HFFc6 (cell line): ENCODE measurements around the gene BAG5. TPM values are rescaled to one million over a fixed set of nuclear protein-coding genes. Genes with fewer than 3 reads are reported as not detected.
A peak's percentile ranks its signal among the peaks of the same experiment; 100 is the strongest.

Source experiments
- DNase-seq: peaks from one replicate; pipeline ENCODE4 v3.0.0-alpha.2; 2018
- H3K27ac Mint-ChIP-seq: 2 replicates; pipeline ENCODE4 v1.8.0; 2020; ENCODE audit warnings: mild to moderate bottlenecking, mixed read lengths
- H3K27me3 Mint-ChIP-seq: 2 replicates; pipeline ENCODE4 v1.8.0; 2021; ENCODE audit warnings: mild to moderate bottlenecking, moderate library complexity, mixed read lengths; ENCODE audit not compliant: insufficient read depth
- H3K36me3 Mint-ChIP-seq: 2 replicates; pipeline ENCODE4 v1.8.0; 2021; ENCODE audit warnings: low read depth, mixed read lengths
- H3K4me1 Mint-ChIP-seq: 2 replicates; pipeline ENCODE4 v1.8.0; 2020; ENCODE audit warnings: low read depth, mixed read lengths
- H3K4me3 Mint-ChIP-seq: 2 replicates; pipeline ENCODE4 v1.8.0; 2020; ENCODE audit warnings: mild to moderate bottlenecking, moderate library complexity, mixed read lengths
- H3K9me3 Mint-ChIP-seq: 2 replicates; pipeline ENCODE4 v1.8.0; 2020; ENCODE audit warnings: mild to moderate bottlenecking, mixed read lengths
- total RNA-seq, 6 experiments: library from RNA; stranded (reverse); fragmentation: NEBNext Ultra II Directional; extraction: Animal tissue kit (Norgen Biotek cat#: 25700); gene quantifications; 2 replicates in 1 of 6; 3 replicates in 5 of 6; pipeline ENCODE4 v1.2.3, GENCODE V29; 2021
- TF ChIP-seq, protein P1 (sequence below): fragments of 200-600 bp; sonication (generic); IDR thresholded peaks from 2 replicates; pipeline ENCODE4 v1.5.0; 2021; ENCODE audit warnings: antibody characterized with exemption, mild to moderate bottlenecking

Gene BAG5
- total RNA-seq, 6 experiments from 2014 or later = 22.6 to 25.8 (median 23.6) TPM

DNA sequence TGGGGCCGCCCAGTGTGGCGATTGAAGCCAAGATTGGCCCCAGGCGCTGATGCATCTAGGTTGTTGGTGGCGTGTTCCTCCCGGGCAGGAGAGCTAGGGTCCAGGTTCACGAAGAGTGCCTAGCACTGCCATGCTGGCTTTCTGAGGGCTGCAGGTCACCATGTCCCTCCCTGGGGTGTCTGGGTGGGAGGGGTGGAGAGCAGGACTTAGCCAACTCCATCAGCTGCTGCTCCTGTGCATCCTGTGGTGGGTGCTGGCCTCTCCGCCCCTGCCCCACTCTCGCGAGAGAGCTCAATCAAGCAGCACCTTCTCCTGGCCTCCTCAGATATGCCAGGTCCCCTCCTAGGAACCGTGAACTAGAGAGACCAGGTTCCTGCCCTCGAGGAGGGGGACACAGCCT is 31.6 kb downstream of the BAG5 start:
- Mint-ChIP-seq H3K27me3 (peaks cover 3% of the 10 kb centered on the region), H3K27ac (no peak overlapping the region), H3K9me3 (no peaks in the 10 kb centered on the region), H3K4me1 (peaks cover 32% of the 10 kb centered on the region), H3K36me3 (peaks cover 4% of the 10 kb centered on the region; the same call in 1 of the 2 replicates), H3K4me3 (no peak overlapping the region)
- TF ChIP-seq, protein P1, sequence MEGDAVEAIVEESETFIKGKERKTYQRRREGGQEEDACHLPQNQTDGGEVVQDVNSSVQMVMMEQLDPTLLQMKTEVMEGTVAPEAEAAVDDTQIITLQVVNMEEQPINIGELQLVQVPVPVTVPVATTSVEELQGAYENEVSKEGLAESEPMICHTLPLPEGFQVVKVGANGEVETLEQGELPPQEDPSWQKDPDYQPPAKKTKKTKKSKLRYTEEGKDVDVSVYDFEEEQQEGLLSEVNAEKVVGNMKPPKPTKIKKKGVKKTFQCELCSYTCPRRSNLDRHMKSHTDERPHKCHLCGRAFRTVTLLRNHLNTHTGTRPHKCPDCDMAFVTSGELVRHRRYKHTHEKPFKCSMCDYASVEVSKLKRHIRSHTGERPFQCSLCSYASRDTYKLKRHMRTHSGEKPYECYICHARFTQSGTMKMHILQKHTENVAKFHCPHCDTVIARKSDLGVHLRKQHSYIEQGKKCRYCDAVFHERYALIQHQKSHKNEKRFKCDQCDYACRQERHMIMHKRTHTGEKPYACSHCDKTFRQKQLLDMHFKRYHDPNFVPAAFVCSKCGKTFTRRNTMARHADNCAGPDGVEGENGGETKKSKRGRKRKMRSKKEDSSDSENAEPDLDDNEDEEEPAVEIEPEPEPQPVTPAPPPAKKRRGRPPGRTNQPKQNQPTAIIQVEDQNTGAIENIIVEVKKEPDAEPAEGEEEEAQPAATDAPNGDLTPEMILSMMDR = no peak
- DNase-seq = no peak

DNA sequence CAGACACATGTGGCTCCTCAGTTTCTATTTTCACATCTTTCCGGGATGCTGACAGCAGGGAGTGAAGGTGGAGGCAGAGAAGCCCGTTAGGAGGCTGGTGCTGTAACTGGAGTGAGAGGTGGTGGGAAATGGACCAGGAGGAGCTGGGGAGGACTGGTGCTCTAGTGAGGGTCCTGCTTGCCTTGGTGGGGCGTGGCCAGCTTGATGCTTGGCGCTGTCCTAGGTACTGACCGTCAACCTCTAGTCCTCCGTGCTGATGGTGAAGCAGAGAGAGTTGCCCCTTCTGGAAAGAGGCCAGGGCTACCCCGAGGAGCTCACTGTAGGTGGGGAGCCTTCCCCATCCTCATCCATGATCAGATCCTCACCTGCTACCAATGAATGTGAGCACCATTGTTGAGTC is 32.1 kb downstream of the BAG5 start:
- Mint-ChIP-seq H3K9me3 (no peaks in the 10 kb centered on the region), H3K27ac (no peak overlapping the region), H3K36me3 (peaks cover 4% of the 10 kb centered on the region; the same call in 1 of the 2 replicates), H3K4me1 (peaks cover 32% of the 10 kb centered on the region), H3K4me3 (peak overlapping the region; percentile 96), H3K27me3 (peaks cover 5% of the 10 kb centered on the region)
- DNase-seq = no peak
- TF ChIP-seq, protein P1 = no peak

DNA sequence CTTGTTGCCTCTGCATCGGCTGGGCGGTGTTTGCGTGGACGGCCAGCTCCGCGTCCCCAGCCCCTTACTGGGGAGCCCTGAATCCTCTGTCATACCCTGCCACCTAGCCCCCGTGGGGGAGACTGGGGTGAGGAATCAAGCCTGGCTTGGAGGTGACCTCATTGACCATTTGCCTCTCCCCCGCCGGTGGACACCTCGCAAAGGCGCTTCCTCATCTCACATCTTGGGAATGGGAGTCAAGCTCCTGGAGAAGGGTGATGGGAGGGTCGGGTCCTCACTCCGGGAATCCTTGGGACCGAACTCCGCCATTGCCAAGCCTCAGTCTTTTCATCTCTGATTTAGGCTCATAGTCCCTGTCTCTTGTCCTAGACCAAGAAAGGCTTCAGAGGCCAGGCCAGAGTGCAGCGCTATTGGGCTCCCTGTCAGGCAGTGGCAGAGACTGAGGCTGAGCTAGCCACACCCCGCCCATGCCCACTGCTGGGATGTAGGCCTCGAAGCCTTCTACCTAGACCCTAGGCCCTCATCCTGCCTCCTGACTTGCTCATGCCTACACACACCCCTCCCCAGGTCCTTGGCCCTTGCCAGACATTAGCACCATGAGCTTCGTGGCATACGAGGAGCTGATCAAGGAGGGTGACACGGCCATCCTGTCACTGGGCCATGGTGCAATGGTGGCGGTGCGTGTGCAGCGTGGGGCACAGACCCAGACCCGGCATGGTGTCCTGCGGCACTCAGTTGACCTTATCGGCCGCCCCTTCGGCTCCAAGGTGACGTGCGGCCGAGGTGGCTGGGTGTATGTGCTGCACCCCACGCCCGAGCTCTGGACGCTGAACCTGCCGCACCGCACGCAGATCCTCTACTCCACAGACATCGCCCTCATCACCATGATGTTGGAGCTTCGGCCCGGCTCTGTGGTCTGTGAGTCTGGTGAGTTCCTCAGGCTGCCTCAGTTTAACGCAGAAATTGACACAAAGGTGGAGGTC is 32.8 kb downstream of the BAG5 start:
- TF ChIP-seq, protein P1 = no peak
- H3K27ac Mint-ChIP-seq = peak overlapping the region; percentile 89
- no peak for DNase-seq
- peaks cover 7% of the 10 kb centered on the region for H3K27me3 Mint-ChIP-seq
- H3K4me3 Mint-ChIP-seq = peak overlapping the region; percentile 96
- peaks cover 4% of the 10 kb centered on the region; the same call in 1 of the 2 replicates for H3K36me3 Mint-ChIP-seq
- no peaks in the 10 kb centered on the region for H3K9me3 Mint-ChIP-seq
- H3K4me1 Mint-ChIP-seq = peaks cover 32% of the 10 kb centered on the region

DNA sequence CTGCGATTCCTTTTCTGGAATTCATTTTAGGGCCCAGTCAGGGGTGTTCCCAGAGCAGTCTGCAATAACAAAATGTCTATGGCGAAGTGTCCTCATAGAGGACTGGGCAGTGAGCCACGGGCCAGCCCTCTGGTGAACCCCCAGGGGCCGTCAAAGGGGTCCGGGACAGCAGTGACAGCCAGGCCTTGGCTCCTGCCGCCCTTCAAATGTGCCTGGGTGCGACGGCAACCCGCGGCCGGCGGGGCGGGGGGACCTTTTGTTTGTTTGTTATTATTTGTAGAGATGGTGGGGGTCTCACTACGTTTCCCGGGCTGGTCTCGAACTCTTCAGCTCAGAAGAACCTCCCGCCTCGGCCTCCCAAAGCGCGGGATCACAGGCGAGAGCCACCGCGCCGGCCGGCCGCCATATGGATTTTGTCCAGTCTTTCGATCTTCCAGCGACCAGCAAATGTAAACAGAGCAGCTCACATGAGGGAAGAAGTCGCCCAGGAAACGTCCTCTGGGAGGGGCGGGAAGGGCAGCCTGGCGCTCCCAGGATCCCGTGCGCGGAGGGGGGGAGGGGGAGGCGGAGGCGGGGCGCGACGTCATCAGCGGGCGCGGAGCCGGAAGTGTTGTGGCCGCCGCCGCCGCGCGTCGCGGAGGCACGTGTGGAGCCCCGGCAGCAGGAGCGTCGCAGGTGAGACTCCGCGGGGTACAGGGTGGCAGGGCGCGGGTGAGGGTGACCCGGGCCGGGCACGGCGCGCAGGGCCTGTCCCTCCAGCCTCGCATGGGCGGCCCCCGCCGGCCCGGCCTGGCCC is 33.7 kb downstream of the BAG5 start, which contains the start of gene TRMT61A:
TRMT61A (plus strand) TSS at position 610 of the 796 bp plus-strand sequence. CDS start 783 bp downstream, outside the sequence.
- Mint-ChIP-seq H3K36me3 (peaks cover 4% of the 10 kb centered on the region; the same call in 1 of the 2 replicates), H3K4me1 (peaks cover 32% of the 10 kb centered on the region), H3K27me3 (peaks cover 7% of the 10 kb centered on the region), H3K4me3 (peak within 1 kb of the TSS; percentile 96), H3K9me3 (no peaks in the 10 kb centered on the region), H3K27ac (peak within 1 kb of the TSS; percentile 97)
- TF ChIP-seq, protein P1 = no peak
- peak; percentile 86 for DNase-seq

DNA sequence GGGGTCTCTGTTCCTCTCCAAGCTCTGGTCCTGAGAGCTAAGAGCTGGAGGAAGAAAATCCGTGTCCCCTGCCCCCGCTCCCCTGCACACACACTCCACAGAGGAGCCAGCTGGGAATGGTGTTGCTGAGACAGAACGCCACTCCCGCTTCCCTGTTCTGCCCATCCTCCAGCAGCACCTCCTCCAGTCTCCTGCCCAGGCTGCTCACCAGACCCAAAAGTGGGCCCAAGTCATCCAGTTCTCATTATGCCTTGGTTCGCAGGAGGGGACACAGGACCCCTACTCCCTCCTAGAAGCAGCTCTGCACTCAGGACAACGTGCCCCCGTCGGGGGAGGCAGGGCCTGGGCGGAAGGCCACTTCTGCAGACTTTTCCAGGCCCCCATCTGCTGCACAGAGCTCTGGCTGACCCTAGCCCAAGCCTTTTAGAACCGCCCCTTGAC is 34.3 kb downstream of the BAG5 start:
- TF ChIP-seq, protein P1 = no peak
- Mint-ChIP-seq H3K27me3 (peaks cover 7% of the 10 kb centered on the region), H3K9me3 (no peaks in the 10 kb centered on the region), H3K27ac (peak overlapping the region; percentile 97), H3K4me3 (peak overlapping the region; percentile 96), H3K36me3 (peaks cover 4% of the 10 kb centered on the region; the same call in 1 of the 2 replicates), H3K4me1 (peaks cover 32% of the 10 kb centered on the region)
- no peak for DNase-seq
